AG04449 (cell line): ENCODE measurements around the gene SLC4A9.

ENCODE experiments used
- CTCF ChIA-PET: fragments of 350-600 bp; formaldehyde crosslinking; extraction: SDS; loops from one replicate; lab custom pipeline; 2021; ENCODE audit warnings: antibody characterized with exemption; lab: Yijun Ruan, JAX
- POLR2A ChIA-PET: fragments of 400-600, 350-600 bp; formaldehyde crosslinking; extraction: SDS; loops from one replicate; lab custom pipeline; 2020; ENCODE audit warnings: antibody characterized with exemption, inconsistent platforms; lab: Yijun Ruan, JAX
- DNase-seq: peaks from one replicate; pipeline ENCODE4 v3.0.0-alpha.2; 2010; ENCODE audit warnings: low read depth, low spot score
- H3K4me3 ChIP-seq: 2 replicates; pipeline ENCODE4 v1.5.1; 2011; ENCODE audit warnings: low read depth, mild to moderate bottlenecking, control low read depth, low read length
- CTCF ChIP-seq: IDR thresholded peaks from one replicate; pipeline ENCODE4 v1.5.1; 2011; ENCODE audit warnings: mild to moderate bottlenecking, moderate library complexity, low read length, control low read depth, inconsistent platforms; ENCODE audit not compliant: insufficient read depth; ENCODE audit errors: missing control alignments

SLC4A9 gene

DNA sequence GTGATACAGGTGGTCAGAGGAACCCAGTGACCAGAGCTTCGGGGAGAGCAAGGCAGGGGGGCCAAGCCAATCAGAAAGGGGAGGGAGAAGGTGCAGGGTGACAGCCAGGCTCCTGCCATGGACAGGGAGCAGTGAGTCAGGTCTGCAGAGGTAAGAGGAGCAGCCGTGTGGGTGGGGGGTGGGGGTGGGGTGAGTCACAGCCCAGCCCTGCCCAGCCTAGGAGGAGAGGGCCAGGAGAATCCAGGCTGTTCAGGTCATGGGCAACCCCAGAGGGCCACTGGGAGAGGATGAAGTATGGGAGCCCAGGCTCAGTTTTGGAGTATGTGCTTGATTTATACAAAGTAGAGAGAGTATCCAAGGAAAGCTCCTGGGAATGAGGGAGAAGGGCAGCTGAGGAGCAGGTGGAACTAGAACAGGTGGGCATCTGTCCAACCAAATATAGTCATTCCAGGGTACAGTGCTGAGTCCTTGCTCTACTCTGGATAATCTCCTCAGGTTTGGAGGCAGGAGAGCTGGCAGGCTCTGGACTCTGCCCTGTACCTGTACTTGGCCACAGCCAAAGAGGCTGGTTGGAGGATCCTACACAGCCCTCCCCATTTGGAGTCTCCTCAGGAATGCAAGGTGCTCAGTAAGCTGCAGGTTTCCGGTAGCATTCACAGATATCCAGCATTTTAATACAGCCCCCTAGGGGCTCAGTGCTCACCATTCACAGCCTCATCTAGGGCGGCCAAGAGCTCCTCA, 15.1 kb upstream of the SLC4A9 start:
- no peak for DNase-seq
- ChIA-PET CTCF (interaction anchor here (0.5 to 24.4 kb wide), 24 partner anchors 8 to 272 kb away, joined by 3 to 1796 read pairs (median 6); partner anchors contain the start of genes PFDN1 and SLC4A9), POLR2A (interaction anchor here (1.0 to 3.4 kb wide), 11 partner anchors 16 to 169 kb away, joined by 3 to 64 read pairs (median 9); partner anchors contain the start of gene CYSTM1)
- no peak for TF ChIP-seq CTCF
- peak overlapping the region; percentile 79 for H3K4me3 ChIP-seq

- POLR2A ChIA-PET, result interaction anchor here (0.7 to 3.4 kb wide), 30 partner anchors 9 to 171 kb away, joined by 3 to 64 read pairs (median 5); partner anchors contain the start of genes CYSTM1 and PFDN1
- CTCF ChIA-PET, result interaction anchor here (0.6 to 24.4 kb wide), 29 partner anchors 9 to 273 kb away, joined by 3 to 1796 read pairs (median 5); partner anchors contain the start of genes PFDN1 and SLC4A9
- peak; percentile 51 for TF ChIP-seq CTCF
- peak overlapping the region; percentile 79 for H3K4me3 ChIP-seq
- DNase-seq, result no peak
These were observed 14.1 kb upstream of the SLC4A9 start for GRCh38 chr5:140345919-140346347.

GRCh38 chr5:140346348-140347221, 13.4 kb upstream of the SLC4A9 start, which contains the start of gene HBEGF:
Gene HBEGF, minus strand, starts transcription at chr5:140346603. Its CDS starts 275 bp downstream, at chr5:140346328.
- peak; percentile 46 for TF ChIP-seq CTCF
- ChIA-PET POLR2A (interaction anchor here (0.7 to 3.4 kb wide), 31 partner anchors 9 to 166 kb away, joined by 3 to 64 read pairs (median 5); partner anchors contain the start of gene PFDN1), CTCF (interaction anchor here (0.6 to 24.4 kb wide), 23 partner anchors 9 to 274 kb away, joined by 3 to 1796 read pairs (median 5); partner anchors contain the start of genes PFDN1 and SLC4A9)
- DNase-seq, result no peak
- H3K4me3 ChIP-seq, result peak within 1 kb of the TSS; percentile 79

DNA sequence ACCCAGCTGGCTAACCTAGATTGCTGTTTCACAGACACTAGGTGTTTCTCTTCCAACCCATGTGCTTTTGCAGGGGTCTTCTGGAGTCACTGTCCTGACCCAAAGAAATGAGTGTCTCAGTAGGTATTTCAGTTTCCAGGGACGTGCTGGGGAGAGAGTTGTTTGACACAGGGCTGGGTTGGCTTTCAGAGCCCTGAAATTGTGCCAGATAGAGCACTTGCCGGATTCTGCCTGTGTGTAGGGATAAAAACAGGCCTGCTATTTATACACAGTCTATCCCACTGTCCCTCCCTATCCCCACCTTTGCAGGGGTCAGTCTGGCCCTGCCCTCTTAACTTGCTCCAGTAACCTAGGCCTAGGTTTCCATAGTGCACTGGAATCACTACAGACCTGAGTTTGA, 12.6 kb upstream of the SLC4A9 start:
- no peak for TF ChIP-seq CTCF
- ChIA-PET CTCF (interaction anchor here (1.0 to 24.4 kb wide), 14 partner anchors 8 to 127 kb away, joined by 3 to 1796 read pairs (median 10); partner anchors contain the start of genes PFDN1 and SLC4A9), POLR2A (interaction anchor here (0.8 to 3.4 kb wide), 6 partner anchors 44 to 126 kb away, joined by 4 to 64 read pairs (median 11); partner anchors contain the start of gene PFDN1)
- no peak overlapping the region for H3K4me3 ChIP-seq
- no peak for DNase-seq

GRCh38 chr5:140348104-140348503, 11.9 kb upstream of the SLC4A9 start:
- CTCF ChIA-PET, result interaction anchor here (1.0 to 24.4 kb wide), 7 partner anchors 7 to 102 kb away, joined by 3 to 1796 read pairs (median 4); partner anchors contain the start of gene SLC4A9
- POLR2A ChIA-PET, result no interaction called here
- no peak for DNase-seq
- no peak overlapping the region for H3K4me3 ChIP-seq
- no peak for TF ChIP-seq CTCF
